ENCODE measurements around the gene PGP.
"Not testable (repeated sequence)": the region's sequence is repeated elsewhere in the genome, so short reads cannot be mapped to it uniquely, and the experiment has no call there.

Gene PGP, protein sequence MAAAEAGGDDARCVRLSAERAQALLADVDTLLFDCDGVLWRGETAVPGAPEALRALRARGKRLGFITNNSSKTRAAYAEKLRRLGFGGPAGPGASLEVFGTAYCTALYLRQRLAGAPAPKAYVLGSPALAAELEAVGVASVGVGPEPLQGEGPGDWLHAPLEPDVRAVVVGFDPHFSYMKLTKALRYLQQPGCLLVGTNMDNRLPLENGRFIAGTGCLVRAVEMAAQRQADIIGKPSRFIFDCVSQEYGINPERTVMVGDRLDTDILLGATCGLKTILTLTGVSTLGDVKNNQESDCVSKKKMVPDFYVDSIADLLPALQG

DNA sequence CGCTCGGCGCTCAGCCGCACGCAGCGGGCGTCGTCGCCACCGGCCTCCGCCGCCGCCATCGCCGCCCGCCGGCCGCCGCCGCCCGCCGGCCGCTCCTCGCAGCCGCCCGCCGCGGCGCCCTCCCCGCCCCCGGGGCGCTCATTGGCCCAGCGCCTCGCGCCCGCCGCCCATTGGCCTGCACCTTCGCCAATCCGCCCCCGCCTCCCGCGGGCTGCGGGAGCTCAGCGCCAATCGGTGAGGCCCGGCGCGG is at the start of gene PGP:
Gene PGP (minus strand): TSS at position 122 of the 250 bp plus-strand sequence. CDS start 63 bp downstream, at position 59.
- no peak for DNase-seq (ENCODE audit: low read depth)

- DNase-seq (ENCODE audit: low read depth) = not testable (repeated sequence)
Measured at GRCh38 chr16:2263026-2263425, 48.4 kb upstream of the PGP start.

DNA sequence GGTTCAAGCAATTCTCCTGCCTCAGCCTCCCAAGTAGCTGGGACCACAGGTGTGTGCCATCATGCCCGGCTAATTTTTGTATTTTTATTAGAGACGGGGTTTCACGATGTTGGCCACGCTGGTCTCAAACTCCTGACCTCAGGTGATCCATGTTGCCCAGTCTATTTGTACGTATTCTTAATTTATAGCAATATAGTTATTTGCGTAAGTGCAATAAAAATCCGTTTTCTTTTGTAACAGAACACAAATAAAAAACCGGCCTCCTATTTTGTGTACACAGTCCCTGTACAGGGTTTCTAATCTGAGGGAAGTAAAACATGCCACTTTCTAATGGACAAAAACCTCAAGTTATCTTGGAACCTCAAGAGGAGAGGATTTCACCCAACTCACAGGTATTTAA is 45.6 kb upstream of the PGP start:
- no peak for DNase-seq (ENCODE audit: low read depth)

DNA sequence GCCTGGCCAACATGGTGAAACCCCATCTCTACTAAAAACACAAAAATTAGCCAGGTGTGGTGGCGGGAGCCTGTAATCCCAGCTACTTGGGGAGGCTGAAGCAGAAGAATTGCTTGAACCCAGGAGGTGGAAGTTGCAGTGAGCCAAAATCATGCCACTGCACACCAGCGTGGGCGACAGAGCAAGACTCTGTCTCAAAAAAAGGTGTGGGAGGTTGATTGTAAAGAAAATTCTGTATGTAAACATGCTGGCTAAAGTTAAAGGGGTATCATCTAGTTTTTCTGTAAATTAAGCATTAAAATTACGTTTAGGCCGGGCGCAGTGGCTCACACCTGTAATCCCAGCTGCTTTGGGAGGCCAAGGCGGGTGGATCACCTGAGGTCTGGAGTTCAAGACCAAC is 43.9 kb upstream of the PGP start:
- DNase-seq (ENCODE audit: low read depth) = not testable (repeated sequence)

- no peak for DNase-seq (ENCODE audit: low read depth)
Measured at GRCh38 chr16:2257726-2258125, 43.1 kb upstream of the PGP start.

DNA sequence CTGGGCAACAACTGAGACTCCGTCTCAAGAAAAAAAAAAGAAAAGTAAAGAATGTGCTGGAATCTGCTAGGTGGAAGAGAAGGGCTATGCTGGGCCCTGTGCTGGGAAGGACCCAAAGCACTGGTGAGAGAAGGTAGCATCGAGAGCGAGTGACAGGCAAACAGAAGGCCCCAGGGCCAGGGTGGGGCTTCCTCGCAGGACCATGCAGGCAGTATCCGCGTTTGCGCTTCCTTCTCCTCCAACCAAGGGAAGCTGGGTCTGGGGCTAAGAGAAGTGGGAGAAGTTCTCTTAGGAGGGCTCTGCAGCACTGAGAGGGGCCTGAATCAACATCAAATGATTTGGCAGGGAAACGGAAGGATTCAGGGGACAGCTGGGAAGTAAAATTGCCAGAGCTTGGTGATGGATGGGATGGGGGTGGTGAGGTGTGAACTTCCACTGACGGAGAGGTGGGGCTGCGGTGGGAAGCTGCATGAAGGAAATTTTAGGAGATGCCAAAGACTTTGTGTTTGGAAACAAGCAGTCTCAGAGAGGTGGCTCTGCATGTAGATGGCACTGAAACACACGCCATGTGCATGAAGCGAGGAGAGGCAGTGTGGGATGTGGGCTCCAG is 42.0 kb upstream of the PGP start:
- DNase-seq (ENCODE audit: low read depth) = no peak

DNA sequence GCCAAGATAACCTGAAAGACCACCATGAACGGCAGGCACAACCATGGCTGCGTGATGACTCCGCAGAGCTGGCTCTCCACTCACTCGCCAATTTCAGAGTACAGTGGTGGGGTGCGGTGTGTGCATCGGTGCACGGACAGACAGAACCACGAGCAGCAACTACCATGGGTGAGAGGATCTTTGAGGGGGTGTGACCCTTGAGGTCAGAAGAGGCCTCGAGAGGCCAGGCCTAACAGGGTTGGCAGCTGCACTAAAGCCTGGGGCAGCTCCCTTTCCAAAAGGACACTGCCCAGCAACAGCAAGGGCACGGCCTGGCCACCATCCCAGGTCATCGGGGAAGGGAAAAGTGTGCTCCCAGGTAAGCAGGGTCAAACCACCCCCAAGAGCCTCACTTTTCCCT is 38.7 kb upstream of the PGP start:
- no peak for DNase-seq (ENCODE audit: low read depth)

- no peak for DNase-seq (ENCODE audit: low read depth)
Measured at GRCh38 chr16:2252806-2253148, 38.1 kb upstream of the PGP start.

GRCh38 chr16:2251296-2252111 is 36.9 kb upstream of the PGP start, which contains the start of gene ECI1:
Gene ECI1 (minus strand): TSS chr16:2251587. CDS start chr16:2251566, 21 bp downstream.
- peak; percentile 72 for DNase-seq (ENCODE audit: low read depth)

- DNase-seq (ENCODE audit: low read depth) = no peak
Measured at GRCh38 chr16:2250652-2251295, 36.1 kb upstream of the PGP start.

GRCh38 chr16:2246301-2246885 is 31.8 kb upstream of the PGP start:
- no peak for DNase-seq (ENCODE audit: low read depth)

DNA sequence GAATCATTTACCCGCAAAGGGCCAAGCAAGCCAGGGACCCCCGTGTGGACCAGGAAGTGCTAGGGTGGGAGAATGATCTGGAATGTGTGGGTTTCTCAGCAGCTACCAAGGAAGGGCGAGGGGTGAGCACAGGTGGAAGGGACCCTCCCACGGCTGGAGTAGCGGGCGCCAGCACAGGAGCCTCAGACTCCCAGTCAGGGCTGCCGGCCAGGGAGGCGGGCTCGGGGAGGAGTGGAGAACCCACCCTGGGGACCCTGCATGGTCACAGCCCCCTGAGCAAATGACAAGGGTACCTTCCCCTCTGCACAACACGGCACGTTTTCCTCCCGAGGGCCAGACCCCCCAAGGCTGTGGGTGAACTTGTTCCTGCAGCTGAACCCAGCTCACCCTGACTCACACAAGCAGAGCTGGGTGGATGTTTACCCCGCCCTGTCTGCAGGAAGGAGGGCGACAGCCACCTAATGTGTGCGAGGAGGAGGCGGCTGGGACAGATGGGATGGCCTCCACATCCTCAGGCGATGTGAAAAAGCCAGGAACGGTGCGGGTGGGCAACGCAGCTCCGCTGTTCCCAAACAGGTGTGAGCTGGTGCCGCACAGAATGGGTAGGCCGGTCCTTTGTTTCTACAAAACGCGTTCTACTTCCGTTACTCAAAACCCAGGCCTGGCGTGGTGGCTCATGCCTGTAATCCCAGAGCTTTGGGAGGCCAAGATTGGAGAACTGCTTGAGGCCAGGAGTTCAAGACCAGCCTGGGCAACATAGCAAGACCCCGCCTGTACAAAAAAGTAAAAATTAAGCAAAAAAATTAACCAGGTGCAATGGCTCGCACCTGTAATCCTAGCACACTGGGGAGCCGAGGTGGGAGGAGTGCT is 30.5 kb upstream of the PGP start:
- DNase-seq (ENCODE audit: low read depth) = no peak

- DNase-seq (ENCODE audit: low read depth) = no peak
Measured at GRCh38 chr16:2244301-2244700, 29.7 kb upstream of the PGP start.

DNA sequence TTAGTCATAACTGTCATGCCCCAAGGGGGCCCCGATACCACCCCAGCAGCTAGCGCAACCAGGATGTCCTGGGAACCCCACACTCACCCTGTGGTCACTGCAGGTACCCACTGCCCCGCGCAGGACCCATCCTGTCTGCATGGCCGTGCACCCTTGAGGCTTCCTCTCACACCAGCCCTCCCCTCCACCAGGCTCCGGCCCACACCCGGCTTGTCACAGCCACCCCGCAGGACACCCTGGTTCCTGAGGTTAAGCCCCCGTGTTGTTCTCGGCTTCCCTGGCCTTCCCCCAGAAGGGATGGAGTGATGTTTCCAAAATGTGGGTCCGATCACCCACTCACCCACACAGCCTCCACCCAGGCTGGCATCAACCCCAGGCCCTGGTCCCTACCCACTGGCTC is 29.1 kb upstream of the PGP start:
- DNase-seq (ENCODE audit: low read depth) = no peak

- DNase-seq (ENCODE audit: low read depth) = no peak
Measured at GRCh38 chr16:2243031-2243528, 28.4 kb upstream of the PGP start.

DNA sequence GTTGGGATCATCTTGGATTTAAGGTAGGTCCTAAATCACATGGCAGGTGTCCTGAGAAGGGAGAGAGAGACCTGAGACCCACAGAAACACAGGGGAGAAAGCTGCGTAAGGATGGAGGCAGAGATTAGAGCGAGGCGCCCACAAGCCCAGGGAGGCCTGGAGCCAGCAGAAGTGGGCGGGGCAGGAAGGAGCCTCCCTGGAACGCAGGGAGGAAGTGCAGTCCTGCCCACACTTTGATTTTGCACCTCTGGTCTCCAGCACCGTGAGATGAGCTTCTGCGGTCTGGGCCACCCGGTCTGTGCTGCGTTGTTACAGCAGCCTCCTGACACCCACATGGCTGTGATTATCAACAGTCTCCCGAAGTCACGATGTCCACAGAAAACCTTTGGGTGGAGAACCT is 28.0 kb upstream of the PGP start:
- DNase-seq (ENCODE audit: low read depth) = no peak

DNA sequence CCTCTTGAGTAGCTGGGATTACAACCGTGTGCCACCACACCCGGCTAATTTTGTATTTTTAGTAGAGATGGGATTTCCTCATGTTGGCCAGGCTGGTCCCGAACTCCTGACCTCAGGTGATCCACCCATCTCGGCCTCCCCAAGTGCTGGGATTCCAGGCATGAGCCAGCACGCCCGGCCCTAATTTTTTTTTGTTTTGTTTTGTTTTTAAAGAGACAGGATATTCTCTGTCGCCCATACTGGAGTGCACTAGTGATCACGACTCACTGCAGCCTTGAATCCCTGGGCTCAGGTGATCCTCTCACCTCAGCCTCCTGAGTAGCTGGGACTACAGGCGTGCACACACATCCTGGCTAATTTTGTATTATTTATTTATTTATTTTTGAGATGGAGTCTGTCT is 25.7 kb upstream of the PGP start:
- DNase-seq (ENCODE audit: low read depth) = not testable (repeated sequence)

- no peak for DNase-seq (ENCODE audit: low read depth)
Measured at GRCh38 chr16:2238838-2239675, 24.4 kb upstream of the PGP start.

- no peak for DNase-seq (ENCODE audit: low read depth)
Measured at GRCh38 chr16:2238150-2238837, 23.7 kb upstream of the PGP start.
